H1 (cell line): ENCODE measurements around the gene SUPT7L. TPM values are rescaled to one million over a fixed set of nuclear protein-coding genes. Genes with fewer than 3 reads are reported as not detected.

Experiments used
- CTCF ChIA-PET: fragments of 300-600 bp; sonication (Branson Sonifier 250); formaldehyde crosslinking; loops from one replicate; lab custom pipeline; 2021; ENCODE audit not compliant: partially characterized antibody; lab: Charles Lee
- POLR2A ChIA-PET: fragments of 300-600 bp; sonication (Branson Sonifier 250); formaldehyde crosslinking; loops from one replicate; lab custom pipeline; 2021; ENCODE audit warnings: inconsistent platforms; ENCODE audit not compliant: partially characterized antibody; lab: Charles Lee
- DNase-seq, 2 experiments: peaks; one replicate each; pipeline versions ENCODE4 v3.0.0 to v3.0.0-alpha.2; 2010 to 2022; ENCODE audit warnings: low spot score in 2 of 2, low read depth in 1 of 2, mixed read lengths in 1 of 2
- FAIRE-seq: peaks from 2 replicates; lab custom pipeline; 2011; peaks lifted over from hg19 to GRCh38; lab: Jason Lieb, UNC
- H2AFZ ChIP-seq: 2 replicates; pipeline ENCODE4 v1.8.1; 2012; ENCODE audit warnings: low read length, inconsistent platforms
- H2AK5ac ChIP-seq: 2 replicates; pipeline ENCODE4 v1.6.1; 2013; ENCODE audit warnings: low read depth, low read length
- H2BK120ac ChIP-seq: replicated peaks from 2 replicates; pipeline ENCODE3; 2013; ENCODE audit warnings: low read depth, low read length, inconsistent platforms
- H2BK12ac ChIP-seq: 2 replicates; pipeline ENCODE4 v1.6.1; 2013; ENCODE audit warnings: low read depth, low read length
- H2BK15ac ChIP-seq: 2 replicates; pipeline ENCODE4 v1.6.1; 2013; ENCODE audit warnings: low read length
- H2BK20ac ChIP-seq: 2 replicates; pipeline ENCODE4 v1.6.1; 2013; ENCODE audit warnings: low read length
- H2BK5ac ChIP-seq: 2 replicates; pipeline ENCODE4 v1.6.1; 2013; ENCODE audit warnings: low read depth, low read length
- H3K14ac ChIP-seq: 2 replicates; pipeline ENCODE4 v1.6.1; 2013; ENCODE audit warnings: inconsistent platforms; ENCODE audit not compliant: insufficient read length
- H3K18ac ChIP-seq: 2 replicates; pipeline ENCODE4 v1.6.1; 2013; ENCODE audit warnings: low read length; ENCODE audit errors: extremely low read depth
- H3K23ac ChIP-seq: 2 replicates; pipeline ENCODE4 v1.6.1; 2013; ENCODE audit warnings: inconsistent platforms; ENCODE audit not compliant: insufficient read length
- H3K23me2 ChIP-seq: 2 replicates; pipeline ENCODE4 v1.6.1; 2013; ENCODE audit warnings: low read depth, low read length
- H3K27ac ChIP-seq: 2 replicates; pipeline ENCODE4 v1.6.1; 2011; ENCODE audit warnings: low read depth, low read length, inconsistent platforms
- H3K27me3 ChIP-seq, 4 experiments: replicated peaks in 1 of 4; 1 replicate in 1 of 4; 2 replicates in 3 of 4; pipeline versions ENCODE4 v1.6.1 to v1.8.1; 2011 to 2013; ENCODE audit warnings: low read length in 3 of 4, mild to moderate bottlenecking in 3 of 4, inconsistent platforms in 2 of 4, mixed read lengths in 2 of 4, moderate library complexity in 1 of 4; ENCODE audit not compliant: control insufficient read depth in 3 of 4, insufficient read depth in 3 of 4; ENCODE audit errors: extremely low read depth in 1 of 4
- H3K36me3 ChIP-seq, 4 experiments: 2 replicates each; pipeline versions ENCODE4 v1.6.1 to v1.8.1; 2011 to 2013; ENCODE audit warnings: mild to moderate bottlenecking in 4 of 4, low read length in 3 of 4, moderate library complexity in 2 of 4, control low read depth in 1 of 4, inconsistent platforms in 1 of 4; ENCODE audit not compliant: insufficient read depth in 4 of 4, control insufficient read depth in 2 of 4
- H3K4ac ChIP-seq: replicated peaks from 2 replicates; pipeline ENCODE3; 2013; ENCODE audit warnings: low read length, low read depth, mixed read lengths, inconsistent platforms; ENCODE audit not compliant: insufficient read length
- H3K4me1 ChIP-seq, 4 experiments: replicated peaks in 1 of 4; 1 replicate in 1 of 4; 2 replicates in 3 of 4; pipeline versions ENCODE4 v1.6.1 to v1.8.1; 2011 to 2013; ENCODE audit warnings: low read length in 3 of 4, inconsistent platforms in 2 of 4, mixed read lengths in 1 of 4; ENCODE audit not compliant: insufficient read depth in 4 of 4, control insufficient read depth in 3 of 4
- H3K4me2 ChIP-seq, 2 experiments: 2 replicates each; pipeline versions ENCODE4 v1.6.1 to v1.8.1; 2011 to 2013; ENCODE audit warnings: low read depth in 2 of 2, low read length in 2 of 2, control low read depth in 1 of 2, inconsistent platforms in 1 of 2, mild to moderate bottlenecking in 1 of 2; ENCODE audit not compliant: insufficient read depth in 1 of 2
- H3K4me3 ChIP-seq, 4 experiments: fragments of 200-600, 300-600 bp in 1 of 4; sonication (generic), shearing (Covaris generic), sonication (Bioruptor Twin) in 1 of 4; 2 replicates each; pipeline versions ENCODE4 v1.5.1 to v1.8.1; 2011 to 2016; ENCODE audit warnings: low read length in 4 of 4, low read depth in 3 of 4, control low read depth in 2 of 4, inconsistent platforms in 2 of 4, mild to moderate bottlenecking in 2 of 4, mixed read lengths in 1 of 4, moderate library complexity in 1 of 4; ENCODE audit not compliant: insufficient read depth in 2 of 4; ENCODE audit errors: extremely low read depth in 1 of 4
- H3K56ac ChIP-seq: replicated peaks from 2 replicates; pipeline ENCODE3; 2013; ENCODE audit warnings: low read depth, mild to moderate bottlenecking, mixed read lengths, low read length, inconsistent platforms; ENCODE audit not compliant: insufficient read length
- H3K79me1 ChIP-seq: 2 replicates; pipeline ENCODE4 v1.6.1; 2013; ENCODE audit warnings: low read depth, low read length, control low read depth
- H3K79me2 ChIP-seq, 2 experiments: 2 replicates each; pipeline versions ENCODE4 v1.6.1 to v1.8.1; 2012 to 2013; ENCODE audit warnings: low read length in 2 of 2, mild to moderate bottlenecking in 2 of 2, inconsistent platforms in 1 of 2; ENCODE audit not compliant: insufficient read depth in 2 of 2, control insufficient read depth in 1 of 2
- H3K9ac ChIP-seq, 4 experiments: replicated peaks in 1 of 4; 1 replicate in 1 of 4; 2 replicates in 3 of 4; pipeline versions ENCODE4 v1.6.1 to v1.8.1; 2011 to 2013; ENCODE audit warnings: low read depth in 3 of 4, low read length in 3 of 4, control low read depth in 2 of 4, mild to moderate bottlenecking in 2 of 4, moderate library complexity in 2 of 4, inconsistent platforms in 1 of 4; ENCODE audit errors: extremely low read depth in 1 of 4
- H3K9me3 ChIP-seq, 2 experiments: 2 replicates each; pipeline versions ENCODE4 v1.6.1 to v1.8.1; 2012 to 2013; ENCODE audit warnings: mild to moderate bottlenecking in 2 of 2, moderate library complexity in 2 of 2, control low read depth in 1 of 2, inconsistent platforms in 1 of 2, low read depth in 1 of 2, low read length in 1 of 2, mixed read lengths in 1 of 2; ENCODE audit not compliant: insufficient read depth in 2 of 2
- H4K20me1 ChIP-seq, 2 experiments: replicated peaks in 1 of 2; 2 replicates each; pipeline versions ENCODE3 to v1.8.1; 2011 to 2013; ENCODE audit warnings: inconsistent platforms in 2 of 2, low read length in 2 of 2, mild to moderate bottlenecking in 1 of 2; ENCODE audit not compliant: insufficient read depth in 2 of 2, control insufficient read depth in 1 of 2
- H4K5ac ChIP-seq: 2 replicates; pipeline ENCODE4 v1.6.1; 2013; ENCODE audit warnings: low read length, low read depth, mixed read lengths, inconsistent platforms; ENCODE audit not compliant: insufficient read length
- H4K8ac ChIP-seq: 2 replicates; pipeline ENCODE4 v1.8.0; 2013; ENCODE audit warnings: mild to moderate bottlenecking, moderate library complexity, low read length, inconsistent platforms; ENCODE audit not compliant: insufficient read depth; ENCODE audit errors: extremely low read depth
- H4K91ac ChIP-seq: replicated peaks from 2 replicates; pipeline ENCODE3; 2013; ENCODE audit warnings: low read length, mixed read lengths, inconsistent platforms; ENCODE audit not compliant: insufficient read length
- BCL11A ChIP-seq, 2 experiments: IDR thresholded peaks; one replicate each; pipeline ENCODE4 v1.6.1; 2011; ENCODE audit warnings: low read depth in 2 of 2, low read length in 2 of 2, mild to moderate bottlenecking in 2 of 2
- CEBPB ChIP-seq: IDR thresholded peaks from 2 replicates; pipeline ENCODE4 v1.6.1; 2012; ENCODE audit warnings: low read depth, low read length
- CTBP2 ChIP-seq: IDR thresholded peaks from 2 replicates; pipeline ENCODE4 v1.7.0; 2011; ENCODE audit warnings: borderline replicate concordance, mild to moderate bottlenecking, moderate library complexity, mixed read lengths, low read length; ENCODE audit not compliant: insufficient read depth, insufficient read length
- EGR1 ChIP-seq: IDR thresholded peaks from 2 replicates; pipeline ENCODE4 v1.6.1; 2011; ENCODE audit warnings: low read depth, low read length, borderline replicate concordance
- GTF2F1 ChIP-seq: IDR thresholded peaks from 2 replicates; pipeline ENCODE4 v1.6.1; 2012; ENCODE audit warnings: low read depth, low read length, improper control_type of control experiment, borderline replicate concordance
- JUN ChIP-seq: IDR thresholded peaks from 2 replicates; pipeline ENCODE4 v1.6.1; 2011; ENCODE audit warnings: low read depth, mild to moderate bottlenecking, improper control_type of control experiment, low read length
- JUND ChIP-seq: IDR thresholded peaks from 2 replicates; pipeline ENCODE4 v1.6.1; 2011; ENCODE audit warnings: mild to moderate bottlenecking, improper control_type of control experiment, low read length
- MAX ChIP-seq: IDR thresholded peaks from 2 replicates; pipeline ENCODE4 v1.6.1; 2012; ENCODE audit warnings: inconsistent platforms
- POU5F1 ChIP-seq: IDR thresholded peaks from 2 replicates; pipeline ENCODE4 v1.6.1; 2011; ENCODE audit warnings: low read depth, mild to moderate bottlenecking, low read length, moderate library complexity
- SP2 ChIP-seq: IDR thresholded peaks from 2 replicates; pipeline ENCODE4 v1.6.1; 2012; ENCODE audit warnings: mild to moderate bottlenecking, low read length, inconsistent platforms
- SRF ChIP-seq: IDR thresholded peaks from 2 replicates; pipeline ENCODE4 v1.6.1; 2011; ENCODE audit warnings: mild to moderate bottlenecking, low read depth, low read length, moderate library complexity
- TEAD4 ChIP-seq: IDR thresholded peaks from 2 replicates; pipeline ENCODE4 v1.6.1; 2012; ENCODE audit warnings: low read depth, low read length, inconsistent platforms, mixed read lengths
- USF2 ChIP-seq: IDR thresholded peaks from 2 replicates; pipeline ENCODE4 v1.6.1; 2011; ENCODE audit warnings: low read length, improper control_type of control experiment
- WGBS, 2 experiments: shearing (Covaris generic) in 1 of 2; methylation state at CpG; one replicate each; pipeline versions ENCODE4 v1.1.6 to v1.1.7; 2013 to 2015; ENCODE audit warnings: low lambda C conversion rate in 2 of 2, mixed read lengths in 2 of 2, inconsistent platforms in 1 of 2, low coverage in 1 of 2, missing lambda C conversion rate in 1 of 2; ENCODE audit not compliant: insufficient replicate concordance in 2 of 2, insufficient coverage in 1 of 2, insufficient read length in 1 of 2; ENCODE audit errors: extremely low coverage in 1 of 2, missing lambda C conversion rate in 1 of 2; 5-methylcytosine and 5-hydroxymethylcytosine counted together
- polyA plus RNA-seq, 7 experiments: library from polyadenylated mRNA; depleted of rRNA in 3 of 7; stranded (reverse) in 5 of 7; unstranded in 2 of 7; fragments of >200 nt in 5 of 7; fragments of 200-250 nt in 2 of 7; gene quantifications; 1 replicate in 5 of 7; 2 replicates in 1 of 7; 4 replicates in 1 of 7; pipeline versions ENCODE4 v1.2.1 to v1.2.3, GENCODE V29; 2011 to 2013; ENCODE audit warnings: missing spikeins in 2 of 7, mixed read lengths in 2 of 7
- total RNA-seq: library from RNA; stranded (reverse); fragmentation: NEBNext Ultra II Directional; extraction: Animal tissue kit (Norgen Biotek cat#: 25700); gene quantifications from 2 replicates; pipeline ENCODE4 v1.2.1, GENCODE V29; 2021

The SUPT7L gene
- total and polyA plus RNA-seq, 2 of the 8 experiments (the other 6 are each of a cell fraction or from before 2014, with no cell fraction given) = 22.2 to 26.6 TPM

DNA sequence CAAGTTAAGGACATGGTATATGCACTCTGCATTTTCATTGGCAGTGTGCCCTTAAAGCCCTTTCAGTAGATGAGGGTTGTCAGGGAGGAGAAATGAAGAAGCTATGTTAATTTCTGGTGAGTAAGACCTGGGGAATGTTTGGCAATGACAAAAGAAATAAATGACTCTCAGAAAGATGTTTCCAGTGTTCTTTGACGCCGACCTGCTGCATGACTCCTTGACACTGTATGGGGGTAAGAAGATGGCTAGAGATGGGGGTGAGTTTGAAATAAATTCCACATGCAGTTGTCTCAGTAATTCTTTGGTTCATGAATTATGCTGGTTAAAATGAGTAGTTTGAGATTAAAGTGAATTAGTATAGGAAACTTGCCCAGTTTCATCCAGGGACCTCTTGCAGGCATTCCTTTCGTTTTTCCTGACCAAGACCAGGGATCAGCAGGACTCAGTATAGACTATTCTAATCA, 40.5 kb downstream of the SUPT7L start:
- H2BK20ac ChIP-seq = no peak overlapping the region
- FAIRE-seq = no peak
- H2BK12ac ChIP-seq = no peak overlapping the region
- no peak overlapping the region for H4K8ac ChIP-seq
- H3K4me1 ChIP-seq = peaks cover 0 to 2% (median under 1%) of the 10 kb centered on the region in 4 experiments; a peak in 3 of 7 replicates
- 53% methylated on average over 3 of the region's 3 CpGs; no CpG with 5 or more reads in 1 of the 2 experiments for WGBS, 2 experiments
- no peaks in the 10 kb centered on the region for H3K23me2 ChIP-seq
- no peak overlapping the region for H2BK5ac ChIP-seq
- H3K56ac ChIP-seq = no peak overlapping the region
- no peak overlapping the region for H3K14ac ChIP-seq
- no peak for DNase-seq
- H2AFZ ChIP-seq = no peak overlapping the region
- H4K5ac ChIP-seq = no peak overlapping the region
- H3K79me1 ChIP-seq = no peaks in the 10 kb centered on the region
- no peaks in the 10 kb centered on the region for H3K79me2 ChIP-seq
- H2BK120ac ChIP-seq = no peak overlapping the region
- no peaks in the 10 kb centered on the region for H3K9me3 ChIP-seq
- H4K91ac ChIP-seq = no peak overlapping the region
- no peak overlapping the region; a peak in 1 of 8 replicates for H3K4me3 ChIP-seq
- no peak overlapping the region for H3K9ac ChIP-seq
- no peak overlapping the region for H3K23ac ChIP-seq
- H3K27ac ChIP-seq = no peak overlapping the region; the same call in 1 of the 2 replicates
- peaks cover 0 to 43% (median 3%) of the 10 kb centered on the region in 4 experiments; a peak in 3 of 8 replicates for H3K36me3 ChIP-seq
- no peak overlapping the region for H3K18ac ChIP-seq
- ChIA-PET POLR2A (interaction anchor here (0.6 to 1.7 kb wide), 6 partner anchors 8 to 266 kb away, joined by 3 to 4 read pairs (median 4); partner anchors contain the start of gene GTF3C2), CTCF (interaction anchor here (1.7 kb wide), 1 partner anchor 60 kb away, joined by 5 read pairs; no protein-coding TSS in a partner anchor)
- H3K4me2 ChIP-seq = no peak overlapping the region
- no peak overlapping the region for H3K4ac ChIP-seq
- no peak for TF ChIP-seq SP2
- TF ChIP-seq TEAD4 = peak; percentile 41; the same call in 1 of the 2 replicates
- TF ChIP-seq CTBP2 = no peak
- no peak for TF ChIP-seq SRF
- no peak for TF ChIP-seq BCL11A (IDR thresholded peaks at IDR 0.05; ENCODE audit: low read depth in 2 of 2, low read length in 2 of 2)
- no peak for TF ChIP-seq EGR1
- TF ChIP-seq JUN = 0 out of 2 replicates have a peak, but pooled peaks have one; percentile 51
- TF ChIP-seq USF2 = no peak
- TF ChIP-seq CEBPB = no peak
- TF ChIP-seq GTF2F1 = no peak
- TF ChIP-seq JUND = peak; percentile 90
- TF ChIP-seq MAX = no peak
- TF ChIP-seq POU5F1 = no peak
- no peak overlapping the region for H2BK15ac ChIP-seq
- H4K20me1 ChIP-seq = no peaks in the 10 kb centered on the region
- no peaks in the 10 kb centered on the region for H3K27me3 ChIP-seq
- no peak overlapping the region for H2AK5ac ChIP-seq
